Keratinocyte (primary cell): ENCODE data around the gene SLC39A11. TPM values are rescaled to one million over a fixed set of nuclear protein-coding genes. Genes with fewer than 3 reads are reported as not detected.

Source experiments
- DNase-seq: peaks from one replicate; pipeline ENCODE4 v3.0.0-alpha.2; 2011; ENCODE audit warnings: low read depth, missing footprints, low spot score
- FAIRE-seq: peaks from 2 replicates; lab custom pipeline; 2011; peaks lifted over from hg19 to GRCh38; lab: Jason Lieb, UNC
- H2AFZ ChIP-seq: 2 replicates; pipeline ENCODE4 v1.6.0; 2012; ENCODE audit warnings: low read length, control low read depth, inconsistent platforms; ENCODE audit not compliant: control insufficient read depth
- H3K27ac ChIP-seq: 2 replicates; pipeline ENCODE4 v1.5.1; 2011; ENCODE audit warnings: low read length; ENCODE audit not compliant: control insufficient read depth, insufficient read depth
- H3K27me3 ChIP-seq: 3 replicates; pipeline ENCODE4 v1.6.0; 2011; ENCODE audit warnings: low read length; ENCODE audit not compliant: control insufficient read depth, insufficient read depth; ENCODE audit errors: extremely low read depth
- H3K36me3 ChIP-seq, 2 experiments: 2 replicates in 1 of 2; 3 replicates in 1 of 2; pipeline ENCODE4 v1.5.1; 2011; ENCODE audit warnings: low read length in 2 of 2, mild to moderate bottlenecking in 1 of 2; ENCODE audit not compliant: control insufficient read depth in 2 of 2, insufficient read depth in 2 of 2; ENCODE audit errors: extremely low read depth in 1 of 2
- H3K4me1 ChIP-seq: 3 replicates; pipeline ENCODE4 v1.5.1; 2011; ENCODE audit warnings: low read length; ENCODE audit not compliant: control insufficient read depth, insufficient read depth; ENCODE audit errors: extremely low read depth
- H3K4me2 ChIP-seq: 3 replicates; pipeline ENCODE4 v1.6.0; 2011; ENCODE audit warnings: low read depth, low read length; ENCODE audit not compliant: control insufficient read depth, insufficient read depth; ENCODE audit errors: extremely low read depth
- H3K4me3 ChIP-seq, 3 experiments: fragments of 200-600 bp in 1 of 3; sonication (generic) in 1 of 3; 2 replicates in 2 of 3; 3 replicates in 1 of 3; pipeline ENCODE4 v1.5.1; 2011 to 2016; ENCODE audit warnings: low read length in 3 of 3, mild to moderate bottlenecking in 3 of 3, control low read depth in 2 of 3, inconsistent platforms in 1 of 3, low read depth in 1 of 3, mixed read lengths in 1 of 3, mixed run types in 1 of 3, moderate library complexity in 1 of 3; ENCODE audit not compliant: control insufficient read depth in 2 of 3, insufficient read depth in 2 of 3; ENCODE audit errors: extremely low read depth in 1 of 3
- H3K79me2 ChIP-seq: 2 replicates; pipeline ENCODE4 v1.6.0; 2012; ENCODE audit warnings: low read length; ENCODE audit not compliant: control insufficient read depth, insufficient read depth
- H3K9ac ChIP-seq: 3 replicates; pipeline ENCODE4 v1.6.0; 2011; ENCODE audit warnings: low read length; ENCODE audit not compliant: control insufficient read depth, insufficient read depth; ENCODE audit errors: extremely low read depth
- H3K9me1 ChIP-seq: 3 replicates; pipeline ENCODE4 v1.6.0; 2011; ENCODE audit warnings: low read length; ENCODE audit not compliant: control insufficient read depth, insufficient read depth; ENCODE audit errors: extremely low read depth
- H3K9me3 ChIP-seq: 2 replicates; pipeline ENCODE4 v1.5.1; 2012; ENCODE audit warnings: low read depth, low read length; ENCODE audit not compliant: control insufficient read depth
- H4K20me1 ChIP-seq: 3 replicates; pipeline ENCODE4 v1.6.0; 2011; ENCODE audit warnings: low read length; ENCODE audit not compliant: control insufficient read depth, insufficient read depth; ENCODE audit errors: extremely low read depth
- CTCF ChIP-seq, 3 experiments: IDR thresholded peaks in 1 of 3; conservative IDR thresholded peaks in 1 of 3; optimal IDR thresholded peaks in 1 of 3; 2 replicates in 2 of 3; 3 replicates in 1 of 3; pipeline versions ENCODE3 to v1.5.1; 2011; ENCODE audit warnings: low read length in 3 of 3, mild to moderate bottlenecking in 3 of 3, moderate library complexity in 2 of 3, control low read depth in 1 of 3, inconsistent platforms in 1 of 3; ENCODE audit not compliant: insufficient read depth in 2 of 3; ENCODE audit errors: extremely low read depth in 1 of 3
- EZH2 ChIP-seq: IDR thresholded peaks from one replicate; pipeline ENCODE4 v1.6.1; 2012; ENCODE audit warnings: inconsistent platforms, mild to moderate bottlenecking, low read length, moderate library complexity
- dilution Hi-C: fragments of 300-500 bp; cut with MboI; formaldehyde crosslinking; loops from one replicate; pipeline ENCODE4 v1.7.0; 2020; ENCODE audit warnings: low sequenced_read_pairs; ENCODE audit not compliant: extremely low pct_ligation_motif_present
- polyA plus RNA-seq, 5 experiments: library from polyadenylated mRNA; depleted of rRNA in 3 of 5; stranded (reverse) in 3 of 5; stranded (forward) in 1 of 5; unstranded in 1 of 5; fragments of >200 nt; gene quantifications; 1 replicate in 1 of 5; 2 replicates in 3 of 5; 3 replicates in 1 of 5; pipeline versions ENCODE4 v1.2.1 to v1.2.3, GENCODE V29; 2011 to 2012; ENCODE audit warnings: missing spikeins in 2 of 5, low read depth in 1 of 5, low replicate concordance in 1 of 5

SLC39A11 gene
- polyA plus RNA-seq, 1 donor (not counting 4 experiments of a cell fraction or from before 2014, with no cell fraction given), result 11.5 TPM

- Histone ChIP-seq H3K9me3 (no peaks in the 10 kb centered on the region), H3K4me1 (no peaks in the 10 kb centered on the region), H3K9me1 (no peaks in the 10 kb centered on the region), H3K4me2 (no peak overlapping the region), H3K9ac (no peak overlapping the region), H2AFZ (no peak overlapping the region), H3K79me2 (no peaks in the 10 kb centered on the region), H3K4me3 (no peak overlapping the region), H3K27me3 (no peaks in the 10 kb centered on the region), H3K36me3 (no peaks in the 10 kb centered on the region), H4K20me1 (no peaks in the 10 kb centered on the region), H3K27ac (no peak overlapping the region)
- DNase-seq, result no peak
- dilution Hi-C loops, result no loop called here
- no peak for FAIRE-seq
- TF ChIP-seq EZH2 (no peak), CTCF (optimal IDR thresholded peaks at IDR 0.05 in 1 of 3, IDR thresholded peaks at IDR 0.05 in 1 of 3, conservative IDR thresholded peaks at IDR 0.05 in 1 of 3; ENCODE audit: extremely low read depth in 1 of 3, insufficient read depth in 2 of 3, low read length in 3 of 3) (no peak)
These were observed 231.7 kb downstream of the SLC39A11 start for GRCh38 chr17:72860778-72861177.

GRCh38 chr17:72858826-72859495 lies 233.5 kb downstream of the SLC39A11 start:
- Histone ChIP-seq H4K20me1 (no peaks in the 10 kb centered on the region), H3K4me1 (no peaks in the 10 kb centered on the region), H2AFZ (no peak overlapping the region), H3K9ac (no peak overlapping the region), H3K4me3 (no peak overlapping the region), H3K9me3 (no peaks in the 10 kb centered on the region), H3K36me3 (no peaks in the 10 kb centered on the region), H3K4me2 (no peak overlapping the region), H3K27me3 (no peaks in the 10 kb centered on the region), H3K27ac (no peak overlapping the region), H3K9me1 (no peaks in the 10 kb centered on the region), H3K79me2 (no peaks in the 10 kb centered on the region)
- dilution Hi-C loops, result no loop called here
- FAIRE-seq (no peak), DNase-seq (no peak)
- TF ChIP-seq EZH2, result no peak
- no peak for TF ChIP-seq CTCF (optimal IDR thresholded peaks at IDR 0.05 in 1 of 3, IDR thresholded peaks at IDR 0.05 in 1 of 3, conservative IDR thresholded peaks at IDR 0.05 in 1 of 3; ENCODE audit: extremely low read depth in 1 of 3, insufficient read depth in 2 of 3, low read length in 3 of 3)
